ENCODE results near the gene RCN2. TPM values are rescaled to one million over a fixed set of nuclear protein-coding genes. Genes with fewer than 3 reads are reported as not detected.

RCN2 gene
- total RNA-seq, 3 donors from 2014 or later = 25.0 to 33.2 (median 31.9) TPM

GRCh38 chr15:76939715-76940114 lies 8.2 kb downstream of the RCN2 start:
- Histone ChIP-seq H3K9me3 (no peaks in the 10 kb centered on the region), H3K36me3 (ENCODE audit: low read depth) (no peaks in the 10 kb centered on the region), H3K4me1 (ENCODE audit: low read depth) (no peaks in the 10 kb centered on the region), H3K4me3 (no peak overlapping the region)
- no peak for TF ChIP-seq CTCF (IDR thresholded peaks at IDR 0.05)
- ATAC-seq (no peak), DNase-seq (no peak)
- intact Hi-C loops (cut with DNase I, micrococcal nuclease) = no loop called here

DNA sequence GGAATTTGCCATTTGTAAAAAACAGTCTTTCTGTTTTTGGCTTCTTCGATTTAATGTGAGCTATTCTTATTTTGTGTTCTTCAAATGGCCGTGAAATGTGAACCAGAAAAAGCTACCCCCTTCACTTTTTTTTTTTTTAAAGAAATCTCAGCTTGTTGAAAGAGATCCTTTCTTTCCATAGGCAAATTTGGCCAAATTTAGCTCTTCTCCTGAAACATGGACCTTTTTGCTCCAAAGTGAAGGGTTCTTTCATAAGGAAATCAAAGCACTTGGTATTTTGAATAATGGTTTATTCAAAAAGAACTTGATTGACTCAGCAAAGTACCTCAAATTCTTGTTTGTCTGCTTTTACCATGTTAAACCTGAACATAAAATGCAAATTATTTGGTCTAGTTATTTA lies 10.1 kb downstream of the RCN2 start:
- peaks cover 3% of the 10 kb centered on the region for H3K4me1 ChIP-seq (ENCODE audit: low read depth)
- no peak for TF ChIP-seq CTCF (IDR thresholded peaks at IDR 0.05)
- H3K4me3 ChIP-seq = no peak overlapping the region
- H3K36me3 ChIP-seq (ENCODE audit: low read depth) = no peaks in the 10 kb centered on the region
- ATAC-seq (no peak), DNase-seq (no peak)
- H3K9me3 ChIP-seq = no peaks in the 10 kb centered on the region
- intact Hi-C loops (cut with DNase I, micrococcal nuclease) = no loop called here

- ATAC-seq = no peak
- TF ChIP-seq CTCF (IDR thresholded peaks at IDR 0.05) = no peak
- intact Hi-C loops (cut with DNase I, micrococcal nuclease) = no loop called here
Observed at GRCh38 chr15:76942331-76942730, 10.8 kb downstream of the RCN2 start.

GRCh38 chr15:76945494-76946093 lies 14.0 kb downstream of the RCN2 start:
- H3K4me1 ChIP-seq (ENCODE audit: low read depth) = peaks cover 3% of the 10 kb centered on the region
- TF ChIP-seq CTCF (IDR thresholded peaks at IDR 0.05) = no peak
- ATAC-seq (no peak), DNase-seq (no peak)
- no peaks in the 10 kb centered on the region for H3K36me3 ChIP-seq (ENCODE audit: low read depth)
- H3K4me3 ChIP-seq = no peak overlapping the region
- no peaks in the 10 kb centered on the region for H3K9me3 ChIP-seq
- intact Hi-C loops (cut with DNase I, micrococcal nuclease) = no loop called here

More at GRCh38 chr15:76942331-76942730, 10.8 kb downstream of the RCN2 start:
- DNase-seq = no peak
- Histone ChIP-seq H3K4me1 (ENCODE audit: low read depth) (peaks cover 3% of the 10 kb centered on the region), H3K9me3 (no peaks in the 10 kb centered on the region), H3K36me3 (ENCODE audit: low read depth) (no peaks in the 10 kb centered on the region), H3K4me3 (no peak overlapping the region)

GRCh38 chr15:76947454-76947853 lies 15.9 kb downstream of the RCN2 start:
- H3K4me1 ChIP-seq (ENCODE audit: low read depth) = peaks cover 3% of the 10 kb centered on the region
- intact Hi-C loops (cut with DNase I, micrococcal nuclease) = no loop called here
- no peaks in the 10 kb centered on the region for H3K9me3 ChIP-seq
- ATAC-seq (no peak), DNase-seq (no peak)
- H3K4me3 ChIP-seq = no peak overlapping the region
- H3K36me3 ChIP-seq (ENCODE audit: low read depth) = no peaks in the 10 kb centered on the region
- no peak for TF ChIP-seq CTCF (IDR thresholded peaks at IDR 0.05)

DNA sequence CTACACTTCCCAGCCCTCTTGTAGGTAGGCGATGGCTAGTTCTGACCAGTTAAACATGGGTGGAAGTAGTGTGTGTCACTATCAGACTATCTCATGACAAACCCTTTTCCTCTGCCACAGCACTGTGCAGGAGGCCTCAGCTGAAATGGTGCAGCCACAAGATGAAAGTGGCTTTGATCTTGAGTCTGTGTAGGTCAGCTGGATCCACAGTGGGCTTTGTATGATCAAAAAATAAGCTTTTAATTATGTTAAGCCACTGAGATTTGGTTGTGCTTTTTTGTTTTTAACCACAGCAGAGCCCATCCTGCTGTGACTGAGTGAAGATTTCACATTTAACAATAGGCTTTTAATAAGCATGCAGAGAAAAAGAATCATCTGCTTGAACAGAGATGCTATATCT lies 19.7 kb downstream of the RCN2 start:
- Histone ChIP-seq H3K9me3 (no peaks in the 10 kb centered on the region), H3K36me3 (ENCODE audit: low read depth) (no peaks in the 10 kb centered on the region), H3K4me3 (no peak overlapping the region), H3K4me1 (ENCODE audit: low read depth) (peaks cover 3% of the 10 kb centered on the region)
- DNase-seq (no peak), ATAC-seq (peak; percentile 34)
- TF ChIP-seq CTCF (IDR thresholded peaks at IDR 0.05) = no peak
- intact Hi-C loops (cut with DNase I, micrococcal nuclease) = no loop called here

Data from mucosa of descending colon (tissue), 3 donors.